HepG2 (cell line): Measurements from ENCODE around the gene CCDC106. TPM values are rescaled to one million over a fixed set of nuclear protein-coding genes. Genes with fewer than 3 reads are reported as not detected.

Experiments used
- DNMT1 ChIP-seq: sonication (generic); formaldehyde crosslinking; IDR thresholded peaks from 2 replicates; pipeline ENCODE4 v1.5.1; 2020; ENCODE audit warnings: mild to moderate bottlenecking, missing genetic modification reagents
- EZH2 ChIP-seq: conservative IDR thresholded peaks from 2 replicates; pipeline ENCODE4 v1.6.1; 2012; ENCODE audit warnings: mild to moderate bottlenecking, low read depth, low read length, moderate library complexity
- HCFC1 ChIP-seq: fragments of 150-350 bp; IDR thresholded peaks from 2 replicates; pipeline ENCODE4 v1.6.1; 2014; ENCODE audit warnings: low read depth, low read length
- MAF1 ChIP-seq: sonication (generic); formaldehyde crosslinking; IDR thresholded peaks from 2 replicates; pipeline ENCODE4 v1.5.0; 2020; ENCODE audit warnings: missing genetic modification reagents, borderline replicate concordance
- NFIB ChIP-seq: sonication (generic); formaldehyde crosslinking; IDR thresholded peaks from 2 replicates; pipeline ENCODE4 v1.9.0; 2021; ENCODE audit warnings: missing genetic modification reagents, mild to moderate bottlenecking, borderline replicate concordance
- NFYB ChIP-seq: sonication (generic); formaldehyde crosslinking; IDR thresholded peaks from 2 replicates; pipeline ENCODE4 v1.4.0; 2020; ENCODE audit warnings: missing genetic modification reagents
- PHF8 ChIP-seq: sonication (generic); formaldehyde crosslinking; IDR thresholded peaks from 2 replicates; pipeline ENCODE4 v1.5.0; 2020; ENCODE audit warnings: missing genetic modification reagents
- RAD21 ChIP-seq: fragments of 450-650 bp; formaldehyde crosslinking; IDR thresholded peaks from 2 replicates; pipeline ENCODE4 v1.5.0; 2020; ENCODE audit warnings: mild to moderate bottlenecking
- SMC3 ChIP-seq: IDR thresholded peaks from 2 replicates; pipeline ENCODE4 v1.6.1; 2011; ENCODE audit warnings: low read length, improper control_type of control experiment
- TBL1XR1 ChIP-seq: fragments of 150-350 bp; IDR thresholded peaks from 2 replicates; pipeline ENCODE4 v1.6.1; 2014; ENCODE audit warnings: borderline replicate concordance, low read length; ENCODE audit not compliant: partially characterized antibody
- TFDP2 ChIP-seq: sonication (generic); formaldehyde crosslinking; IDR thresholded peaks from 2 replicates; pipeline ENCODE4 v1.4.0; 2020; ENCODE audit warnings: missing genetic modification reagents
- ZNF33B ChIP-seq: sonication (generic); formaldehyde crosslinking; IDR thresholded peaks from 2 replicates; pipeline ENCODE4 v1.5.1; 2020; ENCODE audit warnings: mild to moderate bottlenecking, missing genetic modification reagents
- ZNF768 ChIP-seq: sonication (generic); formaldehyde crosslinking; IDR thresholded peaks from 2 replicates; pipeline ENCODE4 v1.4.0; 2020; ENCODE audit warnings: missing genetic modification reagents
- ZNF773 ChIP-seq: sonication (generic); formaldehyde crosslinking; IDR thresholded peaks from 2 replicates; pipeline ENCODE4 v1.4.0; 2020; ENCODE audit warnings: missing genetic modification reagents, borderline replicate concordance
- ZNF816 ChIP-seq: sonication (generic); formaldehyde crosslinking; IDR thresholded peaks from 2 replicates; pipeline ENCODE4 v1.8.0; 2022; ENCODE audit warnings: missing genetic modification reagents, mild to moderate bottlenecking, borderline replicate concordance
- polyA plus RNA-seq, 8 experiments: library from polyadenylated mRNA; depleted of rRNA in 3 of 8; stranded (reverse) in 7 of 8; unstranded in 1 of 8; fragments of >200 nt; fragmentation: Illumina TruSeq in 4 of 8; extraction: Trizol in 4 of 8; gene quantifications; 2 replicates each; pipeline versions ENCODE4 v1.2.1 to v1.2.3, GENCODE V29; 2011 to 2016; ENCODE audit warnings: low read depth in 4 of 8, missing spikeins in 1 of 8, mixed read lengths in 1 of 8; ENCODE audit not compliant: insufficient read depth in 1 of 8
- total RNA-seq, 5 experiments: library from RNA; depleted of rRNA; stranded (reverse); fragments of >200 nt; fragmentation: Illumina TruSeq; extraction: Trizol; gene quantifications; 2 replicates each; pipeline ENCODE4 v1.2.3, GENCODE V29; 2016; ENCODE audit warnings: low read depth in 1 of 5
- TF ChIP-seq, protein P1 (sequence below): sonication (generic); formaldehyde crosslinking; IDR thresholded peaks from 2 replicates; pipeline ENCODE4 v1.9.0; 2022; ENCODE audit warnings: missing genetic modification reagents, mild to moderate bottlenecking, borderline replicate concordance
- TF ChIP-seq, protein P2 (sequence below): sonication (generic); formaldehyde crosslinking; IDR thresholded peaks from 2 replicates; pipeline ENCODE4 v1.4.0; 2020; ENCODE audit warnings: low read depth, missing genetic modification reagents
- TF ChIP-seq, protein P3 (sequence below): sonication (generic); formaldehyde crosslinking; IDR thresholded peaks from 2 replicates; pipeline ENCODE4 v1.4.0; 2020; ENCODE audit warnings: missing genetic modification reagents

The CCDC106 gene
- total and polyA plus RNA-seq, 2 of the 13 experiments (the other 11 are each of a cell fraction or from before 2014, with no cell fraction given), result 4.7 to 8.8 TPM

DNA sequence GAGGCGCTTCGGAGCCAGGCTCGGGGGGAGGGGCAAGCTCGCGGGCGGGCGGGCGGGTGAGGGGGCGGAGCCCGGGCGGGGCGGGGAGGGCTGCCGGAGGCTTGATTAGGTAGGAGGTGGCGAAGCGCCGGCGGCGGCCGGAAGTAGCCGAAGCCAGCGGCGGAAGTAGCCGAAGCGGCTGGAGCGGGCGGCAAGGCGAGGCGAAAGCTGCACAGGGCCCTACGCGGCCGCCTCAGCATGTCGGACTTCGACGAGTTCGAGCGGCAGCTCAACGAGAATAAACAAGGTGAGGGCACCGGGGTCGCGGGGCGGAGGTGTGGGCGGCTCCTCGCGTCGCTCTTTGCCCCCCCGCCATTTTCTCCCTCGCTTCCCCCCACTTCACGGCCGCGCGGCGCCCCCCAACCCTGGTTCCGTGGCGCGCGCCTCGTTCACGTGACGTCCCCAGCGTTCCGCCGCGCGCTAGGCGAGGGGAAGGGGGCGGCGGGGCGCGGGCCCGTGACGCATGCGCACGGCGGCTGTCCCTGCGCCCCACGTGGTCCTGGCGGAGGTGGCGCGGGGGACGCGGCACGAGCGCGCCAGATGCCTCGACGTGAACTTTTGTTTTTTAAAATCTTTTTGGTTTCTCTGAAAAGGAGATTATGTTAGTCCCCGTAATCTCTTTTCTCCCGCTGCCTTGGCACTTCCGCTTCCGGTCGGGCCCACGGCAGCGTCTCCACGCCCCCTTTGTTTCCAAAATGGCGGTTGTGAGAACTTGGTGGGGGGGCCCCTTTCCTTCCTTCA, 7.0 kb downstream of the CCDC106 start, which contains the start of gene U2AF2 (continued):
- TF ChIP-seq TFDP2 (CRISPR knock-in tag) (peak; percentile 66), ZNF768 (CRISPR knock-in tag) (peak; percentile 40; the same call in 1 of the 2 replicates), ZNF816 (peak; percentile 84; the same call in 1 of the 2 replicates), ZNF33B (no peak; the same call in 1 of the 2 replicates), PHF8 (CRISPR knock-in tag) (peak; percentile 59), DNMT1 (peak; percentile 87; the same call in 1 of the 2 replicates), EZH2 (no peak), HCFC1 (peak; percentile 6; the same call in 1 of the 2 replicates), MAF1 (CRISPR knock-in tag) (0 out of 2 replicates have a peak, but pooled peaks have one; percentile 26), ZNF773 (CRISPR knock-in tag) (peak; percentile 24; the same call in 1 of the 2 replicates), SMC3 (no peak), NFIB (CRISPR knock-in tag) (no peak), RAD21 (CRISPR knock-in tag) (peak; percentile 37; the same call in 1 of the 2 replicates), NFYB (CRISPR knock-in tag) (no peak; the same call in 1 of the 2 replicates), TBL1XR1 (peak; percentile 8)
- TF ChIP-seq, protein P1, sequence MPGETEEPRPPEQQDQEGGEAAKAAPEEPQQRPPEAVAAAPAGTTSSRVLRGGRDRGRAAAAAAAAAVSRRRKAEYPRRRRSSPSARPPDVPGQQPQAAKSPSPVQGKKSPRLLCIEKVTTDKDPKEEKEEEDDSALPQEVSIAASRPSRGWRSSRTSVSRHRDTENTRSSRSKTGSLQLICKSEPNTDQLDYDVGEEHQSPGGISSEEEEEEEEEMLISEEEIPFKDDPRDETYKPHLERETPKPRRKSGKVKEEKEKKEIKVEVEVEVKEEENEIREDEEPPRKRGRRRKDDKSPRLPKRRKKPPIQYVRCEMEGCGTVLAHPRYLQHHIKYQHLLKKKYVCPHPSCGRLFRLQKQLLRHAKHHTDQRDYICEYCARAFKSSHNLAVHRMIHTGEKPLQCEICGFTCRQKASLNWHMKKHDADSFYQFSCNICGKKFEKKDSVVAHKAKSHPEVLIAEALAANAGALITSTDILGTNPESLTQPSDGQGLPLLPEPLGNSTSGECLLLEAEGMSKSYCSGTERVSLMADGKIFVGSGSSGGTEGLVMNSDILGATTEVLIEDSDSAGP (CRISPR knock-in tag), result peak; percentile 65; the same call in 1 of the 2 replicates
- TF ChIP-seq, protein P2, sequence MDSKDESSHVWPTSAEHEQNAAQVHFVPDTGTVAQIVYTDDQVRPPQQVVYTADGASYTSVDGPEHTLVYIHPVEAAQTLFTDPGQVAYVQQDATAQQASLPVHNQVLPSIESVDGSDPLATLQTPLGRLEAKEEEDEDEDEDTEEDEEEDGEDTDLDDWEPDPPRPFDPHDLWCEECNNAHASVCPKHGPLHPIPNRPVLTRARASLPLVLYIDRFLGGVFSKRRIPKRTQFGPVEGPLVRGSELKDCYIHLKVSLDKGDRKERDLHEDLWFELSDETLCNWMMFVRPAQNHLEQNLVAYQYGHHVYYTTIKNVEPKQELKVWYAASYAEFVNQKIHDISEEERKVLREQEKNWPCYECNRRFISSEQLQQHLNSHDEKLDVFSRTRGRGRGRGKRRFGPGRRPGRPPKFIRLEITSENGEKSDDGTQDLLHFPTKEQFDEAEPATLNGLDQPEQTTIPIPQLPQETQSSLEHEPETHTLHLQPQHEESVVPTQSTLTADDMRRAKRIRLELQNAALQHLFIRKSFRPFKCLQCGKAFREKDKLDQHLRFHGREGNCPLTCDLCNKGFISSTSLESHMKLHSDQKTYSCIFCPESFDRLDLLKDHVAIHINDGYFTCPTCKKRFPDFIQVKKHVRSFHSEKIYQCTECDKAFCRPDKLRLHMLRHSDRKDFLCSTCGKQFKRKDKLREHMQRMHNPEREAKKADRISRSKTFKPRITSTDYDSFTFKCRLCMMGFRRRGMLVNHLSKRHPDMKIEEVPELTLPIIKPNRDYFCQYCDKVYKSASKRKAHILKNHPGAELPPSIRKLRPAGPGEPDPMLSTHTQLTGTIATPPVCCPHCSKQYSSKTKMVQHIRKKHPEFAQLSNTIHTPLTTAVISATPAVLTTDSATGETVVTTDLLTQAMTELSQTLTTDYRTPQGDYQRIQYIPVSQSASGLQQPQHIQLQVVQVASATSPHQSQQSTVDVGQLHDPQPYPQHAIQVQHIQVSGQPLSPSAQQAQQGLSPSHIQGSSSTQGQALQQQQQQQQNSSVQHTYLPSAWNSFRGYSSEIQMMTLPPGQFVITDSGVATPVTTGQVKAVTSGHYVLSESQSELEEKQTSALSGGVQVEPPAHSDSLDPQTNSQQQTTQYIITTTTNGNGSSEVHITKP (CRISPR knock-in tag), result peak; percentile 41; the same call in 1 of the 2 replicates
- TF ChIP-seq, protein P3, sequence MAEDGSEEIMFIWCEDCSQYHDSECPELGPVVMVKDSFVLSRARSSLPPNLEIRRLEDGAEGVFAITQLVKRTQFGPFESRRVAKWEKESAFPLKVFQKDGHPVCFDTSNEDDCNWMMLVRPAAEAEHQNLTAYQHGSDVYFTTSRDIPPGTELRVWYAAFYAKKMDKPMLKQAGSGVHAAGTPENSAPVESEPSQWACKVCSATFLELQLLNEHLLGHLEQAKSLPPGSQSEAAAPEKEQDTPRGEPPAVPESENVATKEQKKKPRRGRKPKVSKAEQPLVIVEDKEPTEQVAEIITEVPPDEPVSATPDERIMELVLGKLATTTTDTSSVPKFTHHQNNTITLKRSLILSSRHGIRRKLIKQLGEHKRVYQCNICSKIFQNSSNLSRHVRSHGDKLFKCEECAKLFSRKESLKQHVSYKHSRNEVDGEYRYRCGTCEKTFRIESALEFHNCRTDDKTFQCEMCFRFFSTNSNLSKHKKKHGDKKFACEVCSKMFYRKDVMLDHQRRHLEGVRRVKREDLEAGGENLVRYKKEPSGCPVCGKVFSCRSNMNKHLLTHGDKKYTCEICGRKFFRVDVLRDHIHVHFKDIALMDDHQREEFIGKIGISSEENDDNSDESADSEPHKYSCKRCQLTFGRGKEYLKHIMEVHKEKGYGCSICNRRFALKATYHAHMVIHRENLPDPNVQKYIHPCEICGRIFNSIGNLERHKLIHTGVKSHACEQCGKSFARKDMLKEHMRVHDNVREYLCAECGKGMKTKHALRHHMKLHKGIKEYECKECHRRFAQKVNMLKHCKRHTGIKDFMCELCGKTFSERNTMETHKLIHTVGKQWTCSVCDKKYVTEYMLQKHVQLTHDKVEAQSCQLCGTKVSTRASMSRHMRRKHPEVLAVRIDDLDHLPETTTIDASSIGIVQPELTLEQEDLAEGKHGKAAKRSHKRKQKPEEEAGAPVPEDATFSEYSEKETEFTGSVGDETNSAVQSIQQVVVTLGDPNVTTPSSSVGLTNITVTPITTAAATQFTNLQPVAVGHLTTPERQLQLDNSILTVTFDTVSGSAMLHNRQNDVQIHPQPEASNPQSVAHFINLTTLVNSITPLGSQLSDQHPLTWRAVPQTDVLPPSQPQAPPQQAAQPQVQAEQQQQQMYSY, result 0 out of 2 replicates have a peak, but pooled peaks have one; percentile 39
